Measurements from ENCODE around the gene FGF12.

The FGF12 gene

GRCh38 chr3:192371870-192372400 is 355.4 kb downstream of the FGF12 start:
- no peak overlapping the region for H3K9ac ChIP-seq (ENCODE audit: low read length)
- H3K79me2 ChIP-seq (ENCODE audit: insufficient read depth, low read length), result no peaks in the 10 kb centered on the region
- H3K4me3 ChIP-seq (ENCODE audit: insufficient read depth, low read length, poor library complexity, severe bottlenecking), result no peak overlapping the region
- no peaks in the 10 kb centered on the region for H4K20me1 ChIP-seq (ENCODE audit: low read depth, low read length)
- no peak overlapping the region for H3K27ac ChIP-seq (ENCODE audit: low read depth, low read length)
- H3K9me2 ChIP-seq (replicated peaks; ENCODE audit: insufficient read depth, low read length), result no peaks in the 10 kb centered on the region
- no peak overlapping the region for H2AFZ ChIP-seq (ENCODE audit: low read depth, low read length, severe bottlenecking)
- no peaks in the 10 kb centered on the region for H3K36me3 ChIP-seq (ENCODE audit: low read length)
- no peaks in the 10 kb centered on the region for H3F3A ChIP-seq (ENCODE audit: insufficient read depth)
- H3K9me3 ChIP-seq (ENCODE audit: insufficient read depth, low read length), result no peaks in the 10 kb centered on the region
- H3K4me2 ChIP-seq (ENCODE audit: low read depth, low read length, poor library complexity, severe bottlenecking), result no peak overlapping the region
- TF ChIP-seq EZH2phosphoT487 (conservative IDR thresholded peaks at IDR 0.05; ENCODE audit: low read length), result no peak
- TF ChIP-seq, protein P1, sequence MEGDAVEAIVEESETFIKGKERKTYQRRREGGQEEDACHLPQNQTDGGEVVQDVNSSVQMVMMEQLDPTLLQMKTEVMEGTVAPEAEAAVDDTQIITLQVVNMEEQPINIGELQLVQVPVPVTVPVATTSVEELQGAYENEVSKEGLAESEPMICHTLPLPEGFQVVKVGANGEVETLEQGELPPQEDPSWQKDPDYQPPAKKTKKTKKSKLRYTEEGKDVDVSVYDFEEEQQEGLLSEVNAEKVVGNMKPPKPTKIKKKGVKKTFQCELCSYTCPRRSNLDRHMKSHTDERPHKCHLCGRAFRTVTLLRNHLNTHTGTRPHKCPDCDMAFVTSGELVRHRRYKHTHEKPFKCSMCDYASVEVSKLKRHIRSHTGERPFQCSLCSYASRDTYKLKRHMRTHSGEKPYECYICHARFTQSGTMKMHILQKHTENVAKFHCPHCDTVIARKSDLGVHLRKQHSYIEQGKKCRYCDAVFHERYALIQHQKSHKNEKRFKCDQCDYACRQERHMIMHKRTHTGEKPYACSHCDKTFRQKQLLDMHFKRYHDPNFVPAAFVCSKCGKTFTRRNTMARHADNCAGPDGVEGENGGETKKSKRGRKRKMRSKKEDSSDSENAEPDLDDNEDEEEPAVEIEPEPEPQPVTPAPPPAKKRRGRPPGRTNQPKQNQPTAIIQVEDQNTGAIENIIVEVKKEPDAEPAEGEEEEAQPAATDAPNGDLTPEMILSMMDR (IDR thresholded peaks at IDR 0.05; ENCODE audit: insufficient read depth, low read length, poor library complexity, severe bottlenecking), result no peak
- H3K27me3 ChIP-seq (ENCODE audit: low read length), result no peaks in the 10 kb centered on the region

DNA sequence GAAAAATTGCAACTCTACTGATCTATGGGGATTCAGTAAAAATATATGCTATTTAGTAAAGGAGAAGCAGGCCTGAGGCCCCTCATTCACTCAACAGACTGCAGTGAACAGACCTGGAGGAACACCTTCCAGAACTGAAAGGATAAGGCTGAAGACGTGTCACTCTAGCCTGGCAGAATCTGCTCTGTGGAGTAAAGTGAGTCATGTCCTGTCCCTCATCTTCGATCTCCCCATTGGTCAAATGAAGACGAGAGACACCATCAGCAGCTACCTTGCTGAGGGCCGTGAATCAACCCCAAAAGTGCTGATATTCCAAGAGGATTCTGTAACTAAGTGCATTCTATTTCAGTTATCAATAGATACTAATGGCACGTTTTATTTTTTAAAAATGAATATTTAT is 359.7 kb downstream of the FGF12 start:
- Histone ChIP-seq H3K9ac (ENCODE audit: low read length) (no peak overlapping the region), H3K9me3 (ENCODE audit: insufficient read depth, low read length) (no peaks in the 10 kb centered on the region), H3K27ac (ENCODE audit: low read depth, low read length) (no peak overlapping the region), H3K36me3 (ENCODE audit: low read length) (no peaks in the 10 kb centered on the region), H3K4me2 (ENCODE audit: low read depth, low read length, poor library complexity, severe bottlenecking) (no peak overlapping the region), H3F3A (ENCODE audit: insufficient read depth) (no peaks in the 10 kb centered on the region), H3K4me3 (ENCODE audit: insufficient read depth, low read length, poor library complexity, severe bottlenecking) (no peak overlapping the region), H3K9me2 (replicated peaks; ENCODE audit: insufficient read depth, low read length) (no peaks in the 10 kb centered on the region), H3K79me2 (ENCODE audit: insufficient read depth, low read length) (no peaks in the 10 kb centered on the region), H4K20me1 (ENCODE audit: low read depth, low read length) (no peaks in the 10 kb centered on the region), H2AFZ (ENCODE audit: low read depth, low read length, severe bottlenecking) (no peak overlapping the region), H3K27me3 (ENCODE audit: low read length) (no peaks in the 10 kb centered on the region)
- no peak for TF ChIP-seq EZH2phosphoT487 (conservative IDR thresholded peaks at IDR 0.05; ENCODE audit: low read length)
- TF ChIP-seq, protein P1 (IDR thresholded peaks at IDR 0.05; ENCODE audit: insufficient read depth, low read length, poor library complexity, severe bottlenecking), result no peak

DNA sequence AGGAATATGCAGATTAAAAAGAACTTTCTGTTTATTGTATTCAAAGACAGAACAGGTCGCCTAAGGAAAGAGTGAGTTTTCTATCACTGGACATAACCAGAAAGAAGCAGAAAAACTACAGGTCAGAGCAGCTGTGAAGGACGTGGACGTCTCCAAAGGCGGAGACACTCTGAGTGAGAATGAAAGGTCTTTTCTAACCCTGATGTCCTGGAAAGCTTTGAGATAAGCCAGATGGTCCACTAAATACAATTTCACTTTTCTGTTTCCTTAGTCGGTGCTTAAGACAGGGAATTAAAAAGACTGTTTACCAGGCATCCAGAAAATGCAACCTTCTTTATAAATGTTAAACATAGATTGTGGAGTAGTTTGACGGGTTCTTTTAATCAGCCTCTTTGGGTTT is 360.4 kb downstream of the FGF12 start:
- Histone ChIP-seq H3K9me3 (ENCODE audit: insufficient read depth, low read length) (no peaks in the 10 kb centered on the region), H3K9ac (ENCODE audit: low read length) (no peak overlapping the region), H3K36me3 (ENCODE audit: low read length) (no peaks in the 10 kb centered on the region), H2AFZ (ENCODE audit: low read depth, low read length, severe bottlenecking) (no peak overlapping the region), H3K9me2 (replicated peaks; ENCODE audit: insufficient read depth, low read length) (no peaks in the 10 kb centered on the region), H3K27ac (ENCODE audit: low read depth, low read length) (no peak overlapping the region), H3K4me2 (ENCODE audit: low read depth, low read length, poor library complexity, severe bottlenecking) (no peak overlapping the region), H3F3A (ENCODE audit: insufficient read depth) (no peaks in the 10 kb centered on the region), H3K27me3 (ENCODE audit: low read length) (no peaks in the 10 kb centered on the region), H4K20me1 (ENCODE audit: low read depth, low read length) (no peaks in the 10 kb centered on the region), H3K79me2 (ENCODE audit: insufficient read depth, low read length) (no peaks in the 10 kb centered on the region), H3K4me3 (ENCODE audit: insufficient read depth, low read length, poor library complexity, severe bottlenecking) (no peak overlapping the region)
- TF ChIP-seq, protein P1 (IDR thresholded peaks at IDR 0.05; ENCODE audit: insufficient read depth, low read length, poor library complexity, severe bottlenecking), result no peak
- no peak for TF ChIP-seq EZH2phosphoT487 (conservative IDR thresholded peaks at IDR 0.05; ENCODE audit: low read length)

Data from SU-DHL-6 (cell line).